T-helper 2 cell (primary cell): ENCODE results near the gene ERMP1.
"Not testable (repeated sequence)": the region's sequence is repeated elsewhere in the genome, so short reads cannot be mapped to it uniquely, and the experiment has no call there.

Experiments
- DNase-seq, 5 experiments: peaks; one replicate each; pipeline versions ENCODE4 v3.0.0 to v3.0.0-alpha.2; 2012 to 2022

ERMP1 gene

GRCh38 chr9:5779705-5780218 lies 53.2 kb downstream of the ERMP1 start:
- DNase-seq, result not testable (repeated sequence)

GRCh38 chr9:5778805-5779204 lies 54.1 kb downstream of the ERMP1 start:
- DNase-seq, result peak in 1 of 5 experiments; percentile 26

GRCh38 chr9:5773324-5773999 lies 59.5 kb downstream of the ERMP1 start:
- DNase-seq, result no peak

DNA sequence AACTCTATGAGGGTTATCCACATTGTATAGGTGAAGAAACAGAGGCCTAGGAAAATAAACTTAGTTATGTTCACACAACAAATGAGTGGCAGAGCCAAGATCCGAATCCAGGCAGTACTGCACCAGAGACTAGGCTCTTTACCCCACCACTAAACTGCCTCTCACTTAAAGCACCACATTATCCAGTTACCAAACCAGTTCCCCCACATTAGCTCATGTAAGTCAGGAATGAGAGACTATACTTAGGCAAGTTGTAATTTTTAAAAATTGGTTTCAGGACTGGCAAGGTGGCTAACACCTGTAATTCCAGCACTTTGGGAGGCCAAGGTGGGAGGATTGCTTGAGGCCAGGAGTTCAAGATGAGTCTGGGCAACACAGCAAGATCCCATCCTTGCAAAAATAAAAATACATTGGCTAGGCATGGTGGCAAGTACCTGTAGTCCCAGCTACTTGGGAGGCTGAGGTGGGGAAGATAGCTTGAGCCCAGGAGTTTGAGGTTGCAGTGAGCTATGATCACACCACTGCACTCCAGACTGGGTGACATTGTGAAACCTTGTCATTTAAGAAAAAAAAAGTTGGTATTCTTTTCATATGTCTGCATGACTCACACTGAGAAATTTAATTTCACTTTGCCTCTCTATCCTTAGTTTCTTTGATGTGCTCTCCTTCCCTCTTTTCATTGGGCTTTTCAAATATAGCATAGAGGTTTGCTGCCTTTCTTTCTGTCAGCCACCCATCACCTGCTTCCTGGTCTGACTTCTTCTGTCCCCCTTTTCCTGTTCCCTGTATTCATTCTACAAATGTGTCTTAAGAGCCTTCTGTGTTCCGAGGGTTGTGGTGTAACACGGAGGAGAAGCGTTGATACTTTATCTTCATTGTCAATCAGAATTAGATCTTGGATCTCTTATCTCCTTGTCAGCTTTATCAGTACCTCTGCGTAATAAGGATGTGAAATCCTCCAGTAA lies 64.7 kb downstream of the ERMP1 start:
- DNase-seq, result peak in 1 of 5 experiments; percentile 51

DNA sequence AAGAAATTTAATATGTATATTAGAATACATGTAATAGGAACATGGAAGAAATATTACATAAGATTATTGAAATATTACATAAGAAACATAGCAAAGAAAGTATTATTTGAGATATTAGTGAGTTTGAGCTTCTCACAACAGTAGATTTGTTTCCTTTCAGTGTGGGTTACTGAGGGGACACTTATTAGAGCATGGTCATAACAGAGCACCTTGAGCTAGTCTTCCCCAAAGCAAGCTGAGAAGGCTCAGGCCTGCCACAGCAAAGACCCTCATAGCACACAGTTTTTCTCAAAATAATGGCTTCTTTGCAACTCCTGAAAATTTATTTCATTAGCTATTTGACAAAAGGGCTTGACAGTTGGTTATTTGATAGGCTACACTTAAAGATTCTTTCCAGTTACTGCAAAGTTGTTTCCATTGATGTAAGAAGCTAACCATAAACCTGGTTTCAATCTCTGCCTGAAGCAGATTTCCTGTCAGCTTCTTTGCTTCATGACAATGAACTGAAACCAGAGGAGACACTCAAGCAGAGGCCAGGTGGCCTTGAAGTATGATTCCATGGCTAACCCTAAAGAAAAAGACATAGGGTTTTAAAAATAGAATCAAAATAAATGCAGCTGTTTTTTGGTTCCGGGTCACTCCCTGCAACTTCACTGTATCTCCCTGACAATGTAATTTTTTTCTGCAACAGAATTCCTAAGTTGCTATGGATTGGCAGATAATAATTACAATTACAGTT lies 68.6 kb downstream of the ERMP1 start:
- peak in 1 of 5 experiments; percentile 76 for DNase-seq

DNA sequence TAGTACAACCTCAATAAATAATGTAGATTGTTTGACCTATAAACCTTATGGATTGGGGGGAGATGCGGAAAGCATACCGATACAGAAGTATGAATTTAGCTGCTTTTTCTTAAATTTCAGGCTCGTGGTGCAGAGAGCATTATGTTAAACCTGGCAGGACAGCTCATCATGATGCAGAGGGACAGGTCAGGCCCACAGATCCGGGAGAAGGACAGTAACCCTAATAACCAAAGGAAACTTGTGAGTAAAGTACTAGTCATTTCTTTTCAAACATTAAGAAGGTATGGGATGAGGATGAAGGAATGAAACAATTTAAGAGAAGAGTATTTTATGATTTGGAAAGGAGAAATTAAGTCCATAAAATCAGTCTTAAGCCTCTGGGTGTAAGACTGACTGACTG lies 70.5 kb downstream of the ERMP1 start:
- DNase-seq, result no peak

DNA sequence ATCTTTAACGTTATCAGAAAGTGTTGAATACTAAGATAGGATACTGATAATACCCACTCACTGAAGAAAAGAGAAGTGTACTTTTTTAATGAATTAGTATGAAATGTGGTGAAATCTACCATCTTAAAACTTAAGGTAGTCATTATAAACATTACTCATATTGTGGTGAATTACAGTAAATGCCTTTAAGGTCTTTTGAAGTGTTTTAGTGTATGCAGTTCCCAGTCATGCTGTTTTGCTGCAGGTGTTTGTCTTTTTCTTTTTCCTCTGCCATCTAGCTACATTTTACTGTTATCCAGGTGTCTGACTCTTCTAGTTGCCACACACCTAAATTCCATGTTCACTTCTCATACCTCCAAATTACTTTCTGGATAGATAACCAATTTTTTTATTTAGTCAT lies 72.6 kb downstream of the ERMP1 start:
- no peak for DNase-seq

DNA sequence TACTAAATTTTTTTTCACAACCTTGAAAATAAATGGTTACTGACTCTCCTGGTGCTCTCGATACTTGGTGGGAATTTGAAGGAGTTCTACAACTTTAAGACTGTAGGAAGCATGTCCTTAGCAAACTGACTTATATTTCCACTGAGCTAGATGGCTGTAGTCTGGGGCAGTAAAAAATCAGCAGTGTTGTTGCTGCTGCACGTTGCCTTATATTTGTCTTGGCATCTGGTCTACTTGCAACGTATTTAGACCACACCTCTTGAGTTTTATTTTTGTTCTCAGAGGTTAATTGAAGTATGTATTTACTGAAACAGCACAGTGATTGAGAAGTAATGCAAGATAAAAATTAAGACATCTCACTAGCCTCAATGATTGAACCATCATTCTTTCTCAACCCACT lies 76.3 kb downstream of the ERMP1 start:
- no peak for DNase-seq

- DNase-seq, result no peak
Measured at GRCh38 chr9:5750569-5750968, 82.3 kb downstream of the ERMP1 start.

DNA sequence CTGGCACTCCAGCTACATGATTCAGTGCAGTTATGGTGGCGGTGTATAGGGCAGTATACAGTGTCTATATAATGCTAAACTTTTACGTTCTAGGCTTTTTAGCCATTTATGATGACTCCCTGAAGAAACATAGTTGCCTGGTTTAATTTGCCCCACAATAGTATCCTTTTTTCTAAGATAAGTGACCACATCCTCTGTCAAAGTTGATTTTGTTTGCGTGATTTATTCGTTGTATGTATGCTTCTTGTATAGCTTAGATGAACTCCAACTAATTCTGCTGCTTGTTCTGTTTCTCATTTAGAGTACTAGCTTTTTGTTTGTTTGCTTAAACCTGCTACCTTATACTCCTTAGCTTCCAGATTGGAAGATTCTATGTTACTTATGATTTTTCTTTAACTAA lies 83.6 kb downstream of the ERMP1 start:
- peak in 1 of 5 experiments; percentile 55 for DNase-seq

GRCh38 chr9:5748438-5748837 lies 84.5 kb downstream of the ERMP1 start:
- DNase-seq, result no peak

GRCh38 chr9:5743109-5743508 lies 89.8 kb downstream of the ERMP1 start:
- no peak for DNase-seq

DNA sequence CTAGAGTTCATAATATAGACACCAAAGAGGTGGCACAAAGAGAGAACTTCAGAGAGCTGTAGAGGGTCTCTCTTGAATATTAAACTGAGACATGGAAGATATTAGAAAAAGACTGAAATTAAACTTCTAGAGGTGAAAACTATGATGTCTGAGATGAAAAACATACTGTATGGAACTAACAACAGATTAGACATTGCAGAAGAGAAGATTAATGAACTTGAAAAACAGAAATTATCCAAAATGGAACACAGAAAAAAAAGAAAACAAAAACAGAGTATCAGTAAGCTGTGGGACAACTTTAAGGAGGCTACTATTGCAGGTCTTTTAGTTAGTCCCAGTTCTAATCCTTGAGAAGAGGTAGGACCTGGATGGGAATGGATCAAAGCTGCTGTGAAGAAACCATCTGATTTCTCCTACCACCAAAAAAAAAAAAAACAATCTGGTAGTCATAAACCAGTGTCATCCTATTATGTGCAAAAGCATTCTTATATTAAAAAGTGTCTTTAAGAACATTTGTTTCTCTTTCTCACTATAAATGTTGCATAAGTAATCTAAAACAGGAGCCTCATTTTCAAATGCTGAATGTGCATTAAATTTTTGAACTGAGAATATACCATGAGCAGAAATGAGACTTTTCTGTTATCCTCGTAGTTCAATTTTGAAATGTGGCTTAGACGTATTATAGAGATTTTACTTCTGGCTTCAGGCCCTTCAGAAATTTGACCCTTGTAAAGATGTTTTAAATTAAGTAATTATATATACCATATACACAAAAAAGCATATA lies 96.2 kb downstream of the ERMP1 start:
- DNase-seq, result no peak

GRCh38 chr9:5735072-5735471 lies 97.8 kb downstream of the ERMP1 start:
- no peak for DNase-seq
